ENCODE measurements around the gene ARHGAP15.

The ARHGAP15 gene

DNA sequence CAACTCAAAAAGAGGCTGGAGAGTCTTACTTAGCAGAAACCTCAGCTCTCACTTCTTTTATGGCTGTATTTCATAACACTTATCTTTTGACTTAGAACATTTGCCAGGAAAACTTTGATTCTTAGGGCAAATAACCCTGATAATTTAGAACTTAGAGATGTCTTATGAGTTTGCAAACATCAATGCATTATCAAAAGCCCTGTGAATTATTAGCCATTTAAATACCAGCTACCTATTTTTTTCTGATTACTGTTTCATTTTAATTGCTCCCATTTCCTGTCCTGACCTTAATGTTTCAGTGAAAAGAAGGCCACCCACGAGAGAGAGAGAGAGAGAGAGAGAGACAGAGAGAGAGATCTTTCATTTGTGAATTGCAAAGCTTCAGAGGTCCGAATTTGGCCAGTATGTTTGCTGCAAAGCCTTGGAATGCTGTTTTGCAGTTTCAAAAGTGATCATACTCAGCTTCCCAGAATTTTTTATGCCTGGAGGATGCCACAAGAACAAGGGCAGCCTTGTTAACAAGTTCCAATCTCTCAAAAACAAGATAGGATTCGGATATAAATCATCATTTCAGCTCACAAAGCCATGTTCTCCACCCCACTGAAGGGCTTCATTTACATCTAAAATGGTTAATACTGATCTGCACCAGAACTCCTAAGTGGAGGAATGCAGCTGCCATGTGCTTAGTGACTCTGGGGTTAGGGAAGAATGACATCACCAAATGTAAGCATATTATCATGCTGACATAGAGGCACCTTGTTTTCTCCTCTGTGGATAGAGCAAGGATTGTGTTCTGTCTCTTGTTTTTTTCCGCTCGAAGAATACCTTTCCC is 478.2 kb downstream of the ARHGAP15 start:
- no peak for DNase-seq (ENCODE audit: low read depth)
- no peak overlapping the region for H3K4me3 ChIP-seq (ENCODE audit: low read depth, low read length)
- TF ChIP-seq, protein P1, sequence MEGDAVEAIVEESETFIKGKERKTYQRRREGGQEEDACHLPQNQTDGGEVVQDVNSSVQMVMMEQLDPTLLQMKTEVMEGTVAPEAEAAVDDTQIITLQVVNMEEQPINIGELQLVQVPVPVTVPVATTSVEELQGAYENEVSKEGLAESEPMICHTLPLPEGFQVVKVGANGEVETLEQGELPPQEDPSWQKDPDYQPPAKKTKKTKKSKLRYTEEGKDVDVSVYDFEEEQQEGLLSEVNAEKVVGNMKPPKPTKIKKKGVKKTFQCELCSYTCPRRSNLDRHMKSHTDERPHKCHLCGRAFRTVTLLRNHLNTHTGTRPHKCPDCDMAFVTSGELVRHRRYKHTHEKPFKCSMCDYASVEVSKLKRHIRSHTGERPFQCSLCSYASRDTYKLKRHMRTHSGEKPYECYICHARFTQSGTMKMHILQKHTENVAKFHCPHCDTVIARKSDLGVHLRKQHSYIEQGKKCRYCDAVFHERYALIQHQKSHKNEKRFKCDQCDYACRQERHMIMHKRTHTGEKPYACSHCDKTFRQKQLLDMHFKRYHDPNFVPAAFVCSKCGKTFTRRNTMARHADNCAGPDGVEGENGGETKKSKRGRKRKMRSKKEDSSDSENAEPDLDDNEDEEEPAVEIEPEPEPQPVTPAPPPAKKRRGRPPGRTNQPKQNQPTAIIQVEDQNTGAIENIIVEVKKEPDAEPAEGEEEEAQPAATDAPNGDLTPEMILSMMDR (IDR thresholded peaks at IDR 0.05; ENCODE audit: low read depth, low read length, missing control alignments): no peak

DNA sequence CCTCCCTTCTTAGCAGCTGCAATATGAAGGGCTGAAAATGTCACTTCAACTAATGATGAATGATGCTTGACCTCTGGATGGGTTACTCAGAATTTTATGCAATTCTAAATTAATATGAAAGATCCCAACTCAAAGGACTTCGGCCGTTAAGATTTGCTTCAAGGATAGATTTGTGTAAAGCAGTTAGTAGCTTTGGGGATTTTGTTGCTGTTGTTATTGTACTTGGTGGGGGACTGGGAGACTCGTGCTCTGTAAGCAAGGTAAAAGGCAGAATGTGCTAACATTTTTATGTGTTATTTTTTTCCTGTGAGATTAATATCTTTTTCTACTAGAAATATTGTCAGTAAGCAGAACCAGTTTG is 478.8 kb downstream of the ARHGAP15 start:
- no peak for DNase-seq (ENCODE audit: low read depth)
- TF ChIP-seq, protein P1 (IDR thresholded peaks at IDR 0.05; ENCODE audit: low read depth, low read length, missing control alignments): no peak
- H3K4me3 ChIP-seq (ENCODE audit: low read depth, low read length): no peak overlapping the region

DNA sequence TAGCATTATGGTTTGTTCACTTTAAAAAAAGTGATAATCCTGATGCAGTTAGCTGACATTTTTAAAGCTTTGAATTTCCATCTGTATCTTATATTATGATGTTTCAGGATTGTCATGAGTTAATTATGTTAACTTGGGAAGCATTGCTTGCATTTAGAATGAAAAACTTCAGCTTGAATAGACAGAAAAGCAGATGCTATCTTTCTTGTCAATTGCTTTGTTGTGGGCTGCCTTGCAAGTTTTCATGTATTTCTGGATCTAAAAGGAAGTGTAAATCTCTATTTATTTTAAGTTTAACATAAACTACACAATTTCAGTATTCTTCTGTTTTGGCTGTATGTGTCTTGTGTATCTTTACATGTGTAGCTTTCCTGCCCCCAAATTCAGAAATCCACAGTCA is 479.5 kb downstream of the ARHGAP15 start:
- no peak for DNase-seq (ENCODE audit: low read depth)
- no peak overlapping the region for H3K4me3 ChIP-seq (ENCODE audit: low read depth, low read length)
- TF ChIP-seq, protein P1 (IDR thresholded peaks at IDR 0.05; ENCODE audit: low read depth, low read length, missing control alignments): no peak

DNA sequence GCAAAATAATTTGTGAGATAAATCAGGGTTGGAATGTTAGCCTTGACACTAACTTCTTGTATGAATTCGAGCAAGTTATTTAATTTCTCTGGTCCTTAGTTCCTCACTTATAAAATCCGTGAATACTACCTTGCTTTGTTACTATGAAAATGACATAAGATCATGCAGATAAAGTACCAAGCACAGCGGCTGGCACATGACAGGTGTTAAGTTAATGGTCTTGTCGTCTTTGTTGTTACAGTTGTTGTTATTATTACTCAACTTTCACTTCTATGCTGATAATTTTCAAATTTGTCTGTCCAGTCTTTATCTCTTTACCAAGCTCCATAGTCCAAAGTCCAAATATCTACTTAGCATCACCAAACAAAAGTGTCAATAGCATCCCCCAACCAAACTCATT is 482.1 kb downstream of the ARHGAP15 start:
- no peak for DNase-seq (ENCODE audit: low read depth)
- no peak overlapping the region for H3K4me3 ChIP-seq (ENCODE audit: low read depth, low read length)
- TF ChIP-seq, protein P1 (IDR thresholded peaks at IDR 0.05; ENCODE audit: low read depth, low read length, missing control alignments): no peak

DNA sequence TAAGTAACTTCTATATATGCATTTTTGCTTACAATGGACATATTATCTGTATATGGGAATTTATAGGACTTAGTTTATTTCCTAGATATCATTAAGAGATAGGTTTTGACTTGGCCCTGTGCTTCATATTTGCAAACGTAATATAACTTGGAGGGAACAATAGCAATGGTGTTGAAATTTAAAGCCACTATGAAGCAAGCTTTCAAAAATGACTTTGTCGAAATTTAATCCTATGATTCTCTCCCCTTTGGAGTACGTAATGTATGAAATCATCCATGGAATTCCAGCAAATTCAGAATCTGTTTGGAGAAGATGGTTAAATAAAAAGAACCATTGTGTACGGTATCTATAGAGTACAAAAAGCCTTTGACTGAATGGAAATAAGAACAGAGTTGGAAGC is 486.3 kb downstream of the ARHGAP15 start:
- no peak overlapping the region for H3K4me3 ChIP-seq (ENCODE audit: low read depth, low read length)
- TF ChIP-seq, protein P1 (IDR thresholded peaks at IDR 0.05; ENCODE audit: low read depth, low read length, missing control alignments): no peak
- no peak for DNase-seq (ENCODE audit: low read depth)

DNA sequence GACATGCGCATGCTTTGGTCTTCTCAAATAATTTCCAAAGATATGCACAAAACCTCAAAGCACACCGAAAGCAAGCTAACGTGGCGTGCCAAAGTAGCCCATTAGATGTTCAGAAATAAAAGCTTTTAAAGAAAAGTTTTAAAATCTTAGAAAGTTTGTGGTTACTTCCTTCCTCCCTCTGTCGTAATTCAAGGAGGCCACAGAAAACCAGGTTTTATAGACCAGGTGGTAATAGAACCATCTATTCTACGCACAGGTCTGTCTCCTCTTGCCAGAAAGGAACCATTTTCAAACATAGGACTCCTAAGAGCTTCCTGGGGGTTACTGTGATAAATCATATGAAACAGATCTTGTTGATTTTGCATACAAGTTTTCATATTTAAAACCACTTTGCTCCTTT is 487.2 kb downstream of the ARHGAP15 start:
- no peak for DNase-seq (ENCODE audit: low read depth)
- TF ChIP-seq, protein P1 (IDR thresholded peaks at IDR 0.05; ENCODE audit: low read depth, low read length, missing control alignments): no peak
- no peak overlapping the region for H3K4me3 ChIP-seq (ENCODE audit: low read depth, low read length)

Data from GM12864 (cell line).